ENCODE results near the gene TBC1D12. TPM values are rescaled to one million over a fixed set of nuclear protein-coding genes. Genes with fewer than 3 reads are reported as not detected.
A peak's percentile ranks its signal among the peaks of the same experiment; 100 is the strongest.
"Not testable (repeated sequence)": the region's sequence is repeated elsewhere in the genome, so short reads cannot be mapped to it uniquely, and the experiment has no call there.

The TBC1D12 gene
- total and polyA plus RNA-seq, 5 donors = 3.9 to 7.0 (median 6.5) TPM

DNA sequence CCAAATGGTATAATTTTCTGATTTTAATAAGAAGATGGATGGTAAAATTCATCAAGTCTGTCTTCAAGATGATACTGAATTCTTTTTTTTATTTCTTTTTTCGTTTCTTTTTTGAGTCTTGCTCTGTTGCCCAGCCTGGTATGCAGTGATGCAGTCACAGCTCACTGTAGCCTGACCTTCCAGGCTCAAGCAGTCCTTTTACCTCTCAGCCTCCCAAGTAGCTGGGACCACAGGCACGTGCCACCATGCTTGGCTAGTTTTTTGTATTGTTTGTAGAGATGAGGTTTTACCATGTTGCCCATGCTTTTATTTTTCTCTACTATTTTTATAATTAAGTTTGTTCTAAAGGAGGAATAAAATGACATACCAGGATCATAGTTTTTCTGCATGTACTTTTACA, 91.1 kb downstream of the TBC1D12 start:
- Histone ChIP-seq H3K4me3 (ENCODE audit: low read length) (no peak overlapping the region), H3K27me3 (ENCODE audit: control insufficient read depth, insufficient read depth) (no peaks in the 10 kb centered on the region), H3K4me1 (ENCODE audit: control insufficient read depth, insufficient read depth, low read length) (peaks cover 4% of the 10 kb centered on the region), H3K27ac (ENCODE audit: low read length) (no peak overlapping the region), H3K9me3 (ENCODE audit: control insufficient read depth, low read length) (no peaks in the 10 kb centered on the region)
- intact Hi-C loops (cut with DNase I) = no loop called here
- no peak for DNase-seq
- 73% methylated on average over 2 of the region's 2 CpGs for WGBS
- ATAC-seq = no peak

DNA sequence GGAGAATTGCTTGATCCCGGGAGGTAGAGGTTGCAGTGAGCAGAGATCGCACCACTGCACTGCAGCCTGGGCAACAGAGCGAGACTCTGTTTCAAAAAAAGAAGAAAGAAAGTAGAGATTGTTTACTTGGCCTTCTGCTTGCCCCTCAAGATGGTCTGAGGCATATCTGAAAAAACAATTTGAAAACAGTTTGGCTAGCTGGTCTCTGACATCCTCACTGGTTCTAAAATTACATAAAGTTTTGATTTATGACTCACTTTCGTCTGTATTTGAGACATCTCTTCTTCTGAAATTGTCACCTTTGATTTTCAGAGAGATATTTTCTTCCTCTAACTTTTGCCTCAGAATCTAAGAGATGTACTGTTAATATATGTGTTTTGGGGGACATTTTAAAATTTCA, 93.7 kb downstream of the TBC1D12 start:
- 88% methylated on average over 4 of the region's 4 CpGs for WGBS
- Histone ChIP-seq H3K4me3 (ENCODE audit: low read length) (no peak overlapping the region), H3K27ac (ENCODE audit: low read length) (no peak overlapping the region), H3K9me3 (ENCODE audit: control insufficient read depth, low read length) (no peaks in the 10 kb centered on the region), H3K4me1 (ENCODE audit: control insufficient read depth, insufficient read depth, low read length) (no peaks in the 10 kb centered on the region), H3K27me3 (ENCODE audit: control insufficient read depth, insufficient read depth) (no peaks in the 10 kb centered on the region)
- no peak for ATAC-seq
- intact Hi-C loops (cut with DNase I) = no loop called here
- no peak for DNase-seq

DNA sequence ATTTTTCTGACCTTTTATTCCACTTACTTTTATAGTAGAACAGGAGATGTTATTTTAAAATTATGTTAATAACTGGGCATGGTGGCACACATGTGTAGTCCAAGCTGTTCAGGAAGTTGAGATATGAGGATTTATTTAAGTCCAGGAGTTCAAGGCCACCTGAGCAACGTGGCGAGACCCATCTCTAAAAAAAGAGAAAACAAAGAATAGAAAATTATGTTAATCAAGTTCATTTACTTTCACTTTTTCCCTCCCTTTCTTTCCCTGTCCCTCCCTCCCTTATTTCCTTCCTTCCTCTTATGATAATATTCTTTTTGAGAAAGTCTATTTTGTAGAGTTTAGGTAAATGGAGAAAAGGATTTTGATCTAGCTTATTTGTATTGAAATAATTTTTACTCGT, 94.3 kb downstream of the TBC1D12 start:
- 61% methylated on average over 3 of the region's 3 CpGs for WGBS
- intact Hi-C loops (cut with DNase I) = no loop called here

DNA sequence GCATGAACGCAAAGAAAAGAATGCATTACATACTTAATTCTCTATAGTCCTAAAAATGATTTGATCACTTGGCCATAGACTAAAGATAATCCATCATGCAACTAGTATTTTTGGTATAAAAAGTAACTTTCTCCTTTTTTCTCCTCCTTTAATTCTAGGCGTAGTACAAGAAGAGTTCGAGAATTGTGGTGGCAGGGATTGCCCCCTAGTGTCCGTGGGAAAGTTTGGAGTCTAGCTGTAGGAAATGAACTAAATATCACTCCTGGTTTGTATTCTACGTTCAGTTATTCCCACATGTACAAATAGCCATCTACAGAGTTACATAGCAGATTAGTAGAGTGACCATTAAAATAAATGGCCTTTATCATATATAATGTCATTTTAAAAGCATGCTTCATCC, 97.7 kb downstream of the TBC1D12 start:
- H3K4me3 ChIP-seq (ENCODE audit: low read length) = no peak overlapping the region
- DNase-seq = no peak
- no peaks in the 10 kb centered on the region for H3K4me1 ChIP-seq (ENCODE audit: control insufficient read depth, insufficient read depth, low read length)
- intact Hi-C loops (cut with DNase I) = no loop called here
- WGBS = 70% methylated on average over 5 of the region's 5 CpGs
- H3K9me3 ChIP-seq (ENCODE audit: control insufficient read depth, low read length) = no peaks in the 10 kb centered on the region
- no peak for ATAC-seq
- H3K27ac ChIP-seq (ENCODE audit: low read length) = no peak overlapping the region
- H3K27me3 ChIP-seq (ENCODE audit: control insufficient read depth, insufficient read depth) = no peaks in the 10 kb centered on the region

More for the DNA sequence above, 94.3 kb downstream of the TBC1D12 start:
- no peak overlapping the region for H3K4me3 ChIP-seq (ENCODE audit: low read length)
- H3K9me3 ChIP-seq (ENCODE audit: control insufficient read depth, low read length) = no peaks in the 10 kb centered on the region
- no peaks in the 10 kb centered on the region for H3K4me1 ChIP-seq (ENCODE audit: control insufficient read depth, insufficient read depth, low read length)
- ATAC-seq (no peak), DNase-seq (no peak)
- H3K27me3 ChIP-seq (ENCODE audit: control insufficient read depth, insufficient read depth) = no peaks in the 10 kb centered on the region
- no peak overlapping the region for H3K27ac ChIP-seq (ENCODE audit: low read length)

DNA sequence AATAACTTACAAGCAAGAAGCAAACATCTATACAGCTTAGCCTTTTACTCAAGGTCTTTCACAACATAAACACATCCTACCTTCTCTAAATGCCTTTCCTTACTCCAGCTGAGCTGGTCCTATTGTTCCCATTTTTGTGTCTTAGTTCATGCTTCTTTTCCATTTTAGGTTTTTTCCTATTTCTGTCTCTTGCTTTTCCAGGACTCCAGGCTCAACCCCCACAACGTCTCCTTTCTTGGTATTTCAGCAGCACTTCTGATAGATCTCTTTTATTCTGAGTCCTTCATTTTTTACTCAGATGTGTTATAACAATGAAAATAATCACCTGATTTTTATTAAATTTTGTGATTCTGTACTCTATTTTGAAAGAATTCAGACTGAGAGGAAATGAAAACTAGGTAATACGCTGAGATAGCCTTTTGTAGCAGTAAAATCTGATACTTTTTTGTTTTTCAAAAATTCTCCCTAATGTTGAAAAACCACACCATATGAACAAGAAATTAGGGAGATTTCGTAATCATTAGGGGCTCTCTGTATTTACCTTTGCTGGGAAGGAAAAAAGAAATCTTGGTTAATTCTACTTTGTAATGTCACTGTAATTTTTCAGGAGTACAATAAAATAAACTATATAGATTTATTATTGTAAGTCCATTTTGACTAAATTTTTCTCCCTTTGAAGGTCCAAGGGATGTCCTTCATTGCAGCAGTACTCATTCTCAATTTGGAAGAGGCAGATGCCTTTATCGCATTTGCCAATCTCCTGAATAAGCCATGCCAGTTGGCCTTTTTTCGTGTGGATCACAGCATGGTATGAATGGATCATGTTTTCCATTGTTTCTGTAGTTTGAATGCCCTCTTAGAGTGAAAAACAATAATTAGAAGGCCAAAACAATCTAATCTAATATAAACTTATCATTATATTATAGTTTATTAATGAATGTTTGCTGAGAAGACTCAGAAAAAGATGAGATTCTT, 119.2 kb downstream of the TBC1D12 start:
- ATAC-seq (no peak), DNase-seq (no peak)
- Histone ChIP-seq H3K27ac (ENCODE audit: low read length) (no peak overlapping the region), H3K4me3 (ENCODE audit: low read length) (no peak overlapping the region), H3K9me3 (ENCODE audit: control insufficient read depth, low read length) (no peaks in the 10 kb centered on the region), H3K4me1 (ENCODE audit: control insufficient read depth, insufficient read depth, low read length) (no peaks in the 10 kb centered on the region), H3K27me3 (ENCODE audit: control insufficient read depth, insufficient read depth) (no peaks in the 10 kb centered on the region)
- WGBS = 91% methylated on average over 5 of the region's 5 CpGs
- intact Hi-C loops (cut with DNase I) = no loop called here

DNA sequence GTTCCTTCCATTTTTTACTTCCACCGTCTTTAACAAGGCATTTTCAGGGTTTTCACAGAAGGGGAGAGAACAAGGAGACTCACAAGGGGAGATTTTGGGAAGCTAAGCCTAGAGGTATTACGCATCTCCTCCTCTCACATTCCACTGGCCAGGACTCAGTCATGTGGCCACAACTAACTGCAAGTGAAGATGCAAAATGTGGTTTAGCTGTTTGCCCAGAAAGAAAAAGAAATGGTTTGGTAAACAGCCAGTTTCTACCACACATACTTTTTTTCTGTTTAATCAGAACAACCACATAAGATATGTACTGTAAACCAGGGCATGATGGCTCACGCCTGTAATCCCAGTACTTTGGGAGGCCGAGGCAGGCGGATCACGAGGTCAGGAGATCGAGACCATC, 121.8 kb downstream of the TBC1D12 start:
- DNase-seq (no peak), ATAC-seq (no peak)
- Histone ChIP-seq H3K4me1 (ENCODE audit: control insufficient read depth, insufficient read depth, low read length) (no peaks in the 10 kb centered on the region), H3K27me3 (ENCODE audit: control insufficient read depth, insufficient read depth) (no peaks in the 10 kb centered on the region), H3K4me3 (ENCODE audit: low read length) (no peak overlapping the region), H3K27ac (ENCODE audit: low read length) (no peak overlapping the region), H3K9me3 (ENCODE audit: control insufficient read depth, low read length) (no peaks in the 10 kb centered on the region)
- intact Hi-C loops (cut with DNase I) = no loop called here
- WGBS = 91% methylated on average over 7 of the region's 7 CpGs

DNA sequence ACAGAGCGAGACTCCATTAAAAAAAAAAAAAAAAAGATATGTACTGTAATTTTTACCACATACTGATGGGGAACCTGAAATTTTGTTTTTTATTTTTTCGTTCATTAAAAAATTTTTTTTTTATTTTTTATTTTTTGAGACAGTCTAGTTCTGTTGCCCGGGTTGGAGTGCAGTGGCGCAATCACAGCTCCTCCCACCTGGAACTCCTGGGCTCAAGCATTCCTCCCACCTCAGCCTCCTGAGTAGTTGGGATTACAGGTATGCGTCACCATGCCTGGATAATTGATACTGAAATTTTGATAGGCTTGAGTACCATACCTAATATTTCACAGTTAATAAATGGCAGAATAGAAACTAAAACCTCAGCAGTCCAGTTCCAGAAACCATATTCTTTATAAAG, 122.4 kb downstream of the TBC1D12 start:
- no peak for ATAC-seq
- Histone ChIP-seq H3K27me3 (ENCODE audit: control insufficient read depth, insufficient read depth) (no peaks in the 10 kb centered on the region), H3K9me3 (ENCODE audit: control insufficient read depth, low read length) (no peaks in the 10 kb centered on the region), H3K27ac (ENCODE audit: low read length) (no peak overlapping the region), H3K4me1 (ENCODE audit: control insufficient read depth, insufficient read depth, low read length) (no peaks in the 10 kb centered on the region), H3K4me3 (ENCODE audit: low read length) (no peak overlapping the region)
- no peak for DNase-seq
- intact Hi-C loops (cut with DNase I) = no loop called here
- WGBS = 98% methylated on average over 5 of the region's 5 CpGs

DNA sequence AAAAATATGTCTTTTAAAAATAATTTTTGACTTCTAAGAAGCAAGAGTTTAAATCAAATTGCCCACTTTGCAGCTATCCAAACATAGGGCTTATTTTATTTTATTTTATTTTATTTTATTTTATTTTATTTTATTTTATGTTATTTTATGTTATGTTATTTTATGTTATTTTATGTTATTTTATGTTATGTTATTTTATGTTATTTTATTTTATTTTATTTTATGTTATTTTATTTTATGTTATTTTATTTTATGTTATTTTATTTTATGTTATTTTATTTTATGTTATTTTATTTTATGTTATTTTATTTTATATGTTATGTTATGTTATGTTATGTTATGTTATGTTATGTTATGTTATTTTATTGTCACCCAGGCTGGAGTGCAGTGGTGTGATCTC, 129.2 kb downstream of the TBC1D12 start:
- H3K4me1 ChIP-seq (ENCODE audit: control insufficient read depth, insufficient read depth, low read length); H3K27me3 ChIP-seq (ENCODE audit: control insufficient read depth, insufficient read depth); H3K27ac ChIP-seq (ENCODE audit: low read length); DNase-seq; H3K9me3 ChIP-seq (ENCODE audit: control insufficient read depth, low read length); ATAC-seq; intact Hi-C loops (cut with DNase I); H3K4me3 ChIP-seq (ENCODE audit: low read length): not testable (repeated sequence)

DNA sequence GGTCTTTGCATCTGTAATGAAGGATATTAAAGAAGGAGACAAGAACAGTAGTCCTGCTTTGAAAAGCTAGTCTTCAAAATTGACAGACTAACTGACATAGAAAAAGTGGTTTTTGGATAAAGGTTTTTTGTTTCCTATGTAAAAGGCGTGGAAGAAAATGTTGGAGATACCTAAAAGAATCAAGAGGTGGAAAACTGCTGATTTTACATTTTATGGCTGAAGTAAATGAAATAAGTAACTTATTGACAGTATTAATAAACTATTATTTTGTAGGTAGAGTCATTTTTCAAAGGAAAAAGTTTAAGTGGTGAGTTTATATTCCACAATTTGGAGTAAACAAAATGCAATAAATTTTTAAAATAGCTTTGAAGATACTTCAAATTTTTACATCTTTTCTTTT, 130.7 kb downstream of the TBC1D12 start:
- Histone ChIP-seq H3K9me3 (ENCODE audit: control insufficient read depth, low read length) (no peaks in the 10 kb centered on the region), H3K27ac (ENCODE audit: low read length) (no peak overlapping the region), H3K4me1 (ENCODE audit: control insufficient read depth, insufficient read depth, low read length) (no peaks in the 10 kb centered on the region), H3K4me3 (ENCODE audit: low read length) (no peak overlapping the region), H3K27me3 (ENCODE audit: control insufficient read depth, insufficient read depth) (no peaks in the 10 kb centered on the region)
- intact Hi-C loops (cut with DNase I) = no loop called here
- 93% methylated on average over 1 of the region's 1 CpG for WGBS
- DNase-seq (no peak), ATAC-seq (no peak)

DNA sequence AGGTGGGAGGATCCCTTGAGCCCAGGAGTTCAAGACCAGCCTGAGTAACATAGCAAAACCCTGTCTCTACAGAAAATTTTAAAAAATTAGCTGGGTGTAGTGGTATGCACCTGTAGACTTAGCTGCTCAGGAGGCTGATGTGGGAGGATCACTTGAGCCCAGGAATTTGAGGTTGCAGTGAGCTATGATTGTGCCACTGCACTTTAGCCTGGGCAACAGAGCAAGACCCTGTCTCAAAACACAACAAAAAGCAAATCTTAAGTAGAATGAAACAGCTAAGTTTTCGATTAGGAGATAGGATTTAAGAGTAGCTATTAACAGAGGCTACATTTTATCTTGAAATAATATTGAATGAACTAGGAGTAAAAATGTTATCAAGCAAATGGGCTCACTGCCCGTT, 139.9 kb downstream of the TBC1D12 start:
- H3K9me3 ChIP-seq (ENCODE audit: control insufficient read depth, low read length); DNase-seq; H3K27ac ChIP-seq (ENCODE audit: low read length); H3K4me3 ChIP-seq (ENCODE audit: low read length); ATAC-seq; H3K4me1 ChIP-seq (ENCODE audit: control insufficient read depth, insufficient read depth, low read length); intact Hi-C loops (cut with DNase I); H3K27me3 ChIP-seq (ENCODE audit: control insufficient read depth, insufficient read depth): not testable (repeated sequence)
- 75% methylated on average over 2 of the region's 2 CpGs for WGBS

DNA sequence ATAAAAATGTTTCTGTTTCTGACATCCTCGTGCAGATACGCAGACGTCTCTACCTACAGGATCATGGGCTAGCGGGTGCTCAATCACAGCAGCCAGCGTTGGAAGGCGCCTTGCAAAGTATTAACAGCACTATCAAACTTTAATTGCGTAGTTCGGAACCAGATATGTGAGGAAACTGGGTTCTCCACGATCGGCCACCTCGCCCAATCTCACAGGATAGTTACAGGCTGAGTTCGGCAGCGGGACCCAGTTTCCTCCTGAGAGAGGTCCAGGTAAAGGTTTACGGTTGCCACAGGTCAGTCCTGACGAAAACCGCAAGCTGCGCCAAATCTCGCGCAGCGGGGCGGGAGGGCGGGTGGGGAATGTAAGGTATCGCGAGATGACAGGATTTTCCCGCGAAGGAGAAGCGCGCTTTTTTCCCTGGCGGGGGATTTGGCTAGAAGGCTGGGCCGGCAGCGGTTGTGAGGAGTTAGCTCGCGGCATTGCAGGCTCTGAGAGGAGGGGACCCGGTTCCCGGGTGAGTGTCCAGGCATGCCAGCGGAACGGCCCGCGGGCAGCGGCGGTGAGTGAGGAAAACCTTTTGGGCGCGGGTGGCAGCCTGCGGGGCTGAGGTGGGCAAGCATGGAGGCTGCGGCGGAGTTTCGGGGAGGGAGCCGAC, 143.2 kb downstream of the TBC1D12 start, which contains the start of gene HELLS:
TSS of gene HELLS (plus strand) at position 398 of the 658 bp plus-strand sequence. CDS start at position 532, 134 bp downstream.
- peak; percentile 76 to 88 (median 88) for DNase-seq
- H3K27me3 ChIP-seq (ENCODE audit: control insufficient read depth, insufficient read depth) = no peaks in the 10 kb centered on the region
- H3K9me3 ChIP-seq (ENCODE audit: control insufficient read depth, low read length) = no peaks in the 10 kb centered on the region
- peak within 1 kb of the TSS; percentile 29 for H3K27ac ChIP-seq (ENCODE audit: low read length)
- intact Hi-C loops (cut with DNase I) = no loop called here
- ATAC-seq = peak; percentile 88
- WGBS = under 1% methylated on average over 48 of the region's 48 CpGs
- peak within 1 kb of the TSS; percentile 78 for H3K4me3 ChIP-seq (ENCODE audit: low read length)
- no peaks in the 10 kb centered on the region for H3K4me1 ChIP-seq (ENCODE audit: control insufficient read depth, insufficient read depth, low read length)

All from right cardiac atrium (tissue), 5 donors.